Raji (cell line): ENCODE data around the gene HSD17B7.

ENCODE experiments used
- POLR2A ChIP-seq: IDR thresholded peaks from 2 replicates; pipeline ENCODE4 v1.6.1; 2011; ENCODE audit warnings: low read depth, low read length, control low read depth; ENCODE audit not compliant: insufficient read depth

Gene HSD17B7

GRCh38 chr1:162855461-162856150 lies 65.1 kb downstream of the HSD17B7 start:
- TF ChIP-seq POLR2A: no peak

- no peak for TF ChIP-seq POLR2A
Observed at GRCh38 chr1:162856260-162856659, 65.8 kb downstream of the HSD17B7 start.

- no peak for TF ChIP-seq POLR2A
Observed at GRCh38 chr1:162857850-162858249, 67.3 kb downstream of the HSD17B7 start.

- TF ChIP-seq POLR2A: no peak
Observed at GRCh38 chr1:162859191-162859590, 68.7 kb downstream of the HSD17B7 start.

- TF ChIP-seq POLR2A: no peak
Observed at GRCh38 chr1:162861101-162861500, 70.6 kb downstream of the HSD17B7 start, which contains the start of gene CCDC190. Gene CCDC190, minus strand, starts transcription at chr1:162861175. Its CDS starts 1,529 bp downstream, at chr1:162859646.

- no peak for TF ChIP-seq POLR2A
Observed at GRCh38 chr1:162861625-162862024, 71.1 kb downstream of the HSD17B7 start.
